Measurements from ENCODE around the gene RANBP1. TPM values are rescaled to one million over a fixed set of nuclear protein-coding genes. Genes with fewer than 3 reads are reported as not detected.
A peak's percentile ranks its signal among the peaks of the same experiment; 100 is the strongest.

Gene RANBP1
- total RNA-seq, 1 donor from 2014 or later: 500 TPM

- Mint-ChIP-seq H3K4me1 (peaks cover 33% of the 10 kb centered on the region), H3K4me3 (no peak overlapping the region), H3K9me3 (no peaks in the 10 kb centered on the region), H3K36me3 (ENCODE audit: low read depth) (peaks cover 36% of the 10 kb centered on the region), H3K27ac (peak overlapping the region; percentile 65), H3K27me3 (no peaks in the 10 kb centered on the region)
- intact Hi-C loops (cut with micrococcal nuclease): loop anchor here (5.0 kb wide), 1 partner anchor 112 kb away; no protein-coding TSS in a partner anchor
- no peak for DNase-seq
Observed at GRCh38 chr22:20083891-20084546, 31.9 kb upstream of the RANBP1 start.

GRCh38 chr22:20084547-20085413 lies 31.1 kb upstream of the RANBP1 start:
- Mint-ChIP-seq H3K36me3 (ENCODE audit: low read depth) (peaks cover 43% of the 10 kb centered on the region), H3K9me3 (no peaks in the 10 kb centered on the region), H3K4me3 (no peak overlapping the region), H3K4me1 (peaks cover 33% of the 10 kb centered on the region), H3K27me3 (no peaks in the 10 kb centered on the region), H3K27ac (peak overlapping the region; percentile 65)
- DNase-seq: peak; percentile 71
- intact Hi-C loops (cut with micrococcal nuclease): loop anchor here (5.0 kb wide), 1 partner anchor 112 kb away; no protein-coding TSS in a partner anchor

- DNase-seq: no peak
- H3K4me3 Mint-ChIP-seq: no peak overlapping the region
- H3K36me3 Mint-ChIP-seq (ENCODE audit: low read depth): peaks cover 49% of the 10 kb centered on the region
- peaks cover 33% of the 10 kb centered on the region for H3K4me1 Mint-ChIP-seq
- H3K27ac Mint-ChIP-seq: no peak overlapping the region
- H3K27me3 Mint-ChIP-seq: no peaks in the 10 kb centered on the region
- intact Hi-C loops (cut with micrococcal nuclease): no loop called here
- H3K9me3 Mint-ChIP-seq: no peaks in the 10 kb centered on the region
Observed at GRCh38 chr22:20085651-20086050, 30.3 kb upstream of the RANBP1 start.

- Mint-ChIP-seq H3K27me3 (no peaks in the 10 kb centered on the region), H3K4me3 (no peak overlapping the region), H3K9me3 (no peaks in the 10 kb centered on the region), H3K36me3 (ENCODE audit: low read depth) (peaks cover 48% of the 10 kb centered on the region), H3K27ac (no peak overlapping the region), H3K4me1 (peaks cover 28% of the 10 kb centered on the region)
- intact Hi-C loops (cut with micrococcal nuclease): no loop called here
- DNase-seq: no peak
Observed at GRCh38 chr22:20086101-20086599, 29.8 kb upstream of the RANBP1 start.

GRCh38 chr22:20086763-20087162 lies 29.1 kb upstream of the RANBP1 start:
- no peak overlapping the region for H3K27ac Mint-ChIP-seq
- no peaks in the 10 kb centered on the region for H3K27me3 Mint-ChIP-seq
- H3K4me3 Mint-ChIP-seq: no peak overlapping the region
- DNase-seq: no peak
- no peaks in the 10 kb centered on the region for H3K9me3 Mint-ChIP-seq
- H3K4me1 Mint-ChIP-seq: peaks cover 22% of the 10 kb centered on the region
- intact Hi-C loops (cut with micrococcal nuclease): no loop called here
- peaks cover 51% of the 10 kb centered on the region for H3K36me3 Mint-ChIP-seq (ENCODE audit: low read depth)

GRCh38 chr22:20087319-20088262 lies 28.3 kb upstream of the RANBP1 start:
- H3K9me3 Mint-ChIP-seq: no peaks in the 10 kb centered on the region

GRCh38 chr22:20088263-20088648 lies 27.6 kb upstream of the RANBP1 start:
- peaks cover 17% of the 10 kb centered on the region for H3K4me1 Mint-ChIP-seq
- intact Hi-C loops (cut with micrococcal nuclease): no loop called here
- DNase-seq: no peak
- no peaks in the 10 kb centered on the region for H3K27me3 Mint-ChIP-seq
- H3K27ac Mint-ChIP-seq: no peak overlapping the region
- H3K4me3 Mint-ChIP-seq: no peak overlapping the region
- H3K9me3 Mint-ChIP-seq: no peaks in the 10 kb centered on the region
- peaks cover 62% of the 10 kb centered on the region for H3K36me3 Mint-ChIP-seq (ENCODE audit: low read depth)

More at GRCh38 chr22:20087319-20088262, 28.3 kb upstream of the RANBP1 start:
- peak overlapping the region; percentile 58 for H3K27ac Mint-ChIP-seq
- no peaks in the 10 kb centered on the region for H3K27me3 Mint-ChIP-seq
- H3K4me1 Mint-ChIP-seq: peaks cover 24% of the 10 kb centered on the region
- no peak for DNase-seq
- peaks cover 57% of the 10 kb centered on the region for H3K36me3 Mint-ChIP-seq (ENCODE audit: low read depth)
- no peak overlapping the region for H3K4me3 Mint-ChIP-seq
- intact Hi-C loops (cut with micrococcal nuclease): no loop called here

- no peak for DNase-seq
- H3K4me3 Mint-ChIP-seq: no peak overlapping the region
- no peaks in the 10 kb centered on the region for H3K27me3 Mint-ChIP-seq
- peaks cover 73% of the 10 kb centered on the region for H3K36me3 Mint-ChIP-seq (ENCODE audit: low read depth)
- intact Hi-C loops (cut with micrococcal nuclease): no loop called here
- no peak overlapping the region for H3K27ac Mint-ChIP-seq
- H3K4me1 Mint-ChIP-seq: peaks cover 9% of the 10 kb centered on the region
- no peaks in the 10 kb centered on the region for H3K9me3 Mint-ChIP-seq
Observed at GRCh38 chr22:20089226-20089976, 26.5 kb upstream of the RANBP1 start.

GRCh38 chr22:20089977-20090729 lies 25.8 kb upstream of the RANBP1 start:
- peaks cover 79% of the 10 kb centered on the region for H3K36me3 Mint-ChIP-seq (ENCODE audit: low read depth)
- H3K4me1 Mint-ChIP-seq: peaks cover 8% of the 10 kb centered on the region
- no peaks in the 10 kb centered on the region for H3K27me3 Mint-ChIP-seq
- no peak for DNase-seq
- H3K4me3 Mint-ChIP-seq: no peak overlapping the region
- no peaks in the 10 kb centered on the region for H3K9me3 Mint-ChIP-seq
- H3K27ac Mint-ChIP-seq: no peak overlapping the region
- intact Hi-C loops (cut with micrococcal nuclease): no loop called here

GRCh38 chr22:20090730-20091240 lies 25.1 kb upstream of the RANBP1 start:
- Mint-ChIP-seq H3K4me1 (peaks cover 15% of the 10 kb centered on the region), H3K4me3 (no peak overlapping the region)
- DNase-seq: no peak

GRCh38 chr22:20091690-20092476 lies 24.0 kb upstream of the RANBP1 start:
- Mint-ChIP-seq H3K27ac (no peak overlapping the region), H3K27me3 (no peaks in the 10 kb centered on the region), H3K4me3 (no peak overlapping the region), H3K4me1 (peaks cover 18% of the 10 kb centered on the region), H3K36me3 (ENCODE audit: low read depth) (peaks cover 85% of the 10 kb centered on the region), H3K9me3 (peaks cover 5% of the 10 kb centered on the region)
- intact Hi-C loops (cut with micrococcal nuclease): no loop called here
- no peak for DNase-seq

More at GRCh38 chr22:20090730-20091240, 25.1 kb upstream of the RANBP1 start:
- H3K36me3 Mint-ChIP-seq (ENCODE audit: low read depth): peaks cover 82% of the 10 kb centered on the region
- H3K27ac Mint-ChIP-seq: no peak overlapping the region
- intact Hi-C loops (cut with micrococcal nuclease): no loop called here
- H3K9me3 Mint-ChIP-seq: peaks cover under 1% of the 10 kb centered on the region
- no peaks in the 10 kb centered on the region for H3K27me3 Mint-ChIP-seq

- peaks cover 9% of the 10 kb centered on the region for H3K9me3 Mint-ChIP-seq
- intact Hi-C loops (cut with micrococcal nuclease): no loop called here
- H3K27me3 Mint-ChIP-seq: no peaks in the 10 kb centered on the region
- peaks cover 85% of the 10 kb centered on the region for H3K36me3 Mint-ChIP-seq (ENCODE audit: low read depth)
- no peak overlapping the region for H3K4me3 Mint-ChIP-seq
- H3K27ac Mint-ChIP-seq: no peak overlapping the region
- H3K4me1 Mint-ChIP-seq: peaks cover 22% of the 10 kb centered on the region
- DNase-seq: no peak
Observed at GRCh38 chr22:20092477-20092854, 23.4 kb upstream of the RANBP1 start.
